D721Med (cell line): ENCODE data around the gene RPL22.

ENCODE experiments used
- DNase-seq: peaks from one replicate; pipeline ENCODE4 v3.0.0; 2011; ENCODE audit warnings: low spot score; ENCODE audit not compliant: insufficient read length
- FAIRE-seq: peaks from 2 replicates; lab custom pipeline; 2011; peaks lifted over from hg19 to GRCh38; lab: Jason Lieb, UNC
- TF ChIP-seq, protein P1 (sequence below): IDR thresholded peaks from 2 replicates; pipeline ENCODE4 v1.5.1; 2012; ENCODE audit warnings: mild to moderate bottlenecking, control low read depth; ENCODE audit not compliant: insufficient read depth; ENCODE audit errors: missing control alignments

Gene RPL22

GRCh38 chr1:6244401-6245049, 45.1 kb upstream of the RPL22 start:
- FAIRE-seq, result no peak
- no peak for DNase-seq
- TF ChIP-seq, protein P1, sequence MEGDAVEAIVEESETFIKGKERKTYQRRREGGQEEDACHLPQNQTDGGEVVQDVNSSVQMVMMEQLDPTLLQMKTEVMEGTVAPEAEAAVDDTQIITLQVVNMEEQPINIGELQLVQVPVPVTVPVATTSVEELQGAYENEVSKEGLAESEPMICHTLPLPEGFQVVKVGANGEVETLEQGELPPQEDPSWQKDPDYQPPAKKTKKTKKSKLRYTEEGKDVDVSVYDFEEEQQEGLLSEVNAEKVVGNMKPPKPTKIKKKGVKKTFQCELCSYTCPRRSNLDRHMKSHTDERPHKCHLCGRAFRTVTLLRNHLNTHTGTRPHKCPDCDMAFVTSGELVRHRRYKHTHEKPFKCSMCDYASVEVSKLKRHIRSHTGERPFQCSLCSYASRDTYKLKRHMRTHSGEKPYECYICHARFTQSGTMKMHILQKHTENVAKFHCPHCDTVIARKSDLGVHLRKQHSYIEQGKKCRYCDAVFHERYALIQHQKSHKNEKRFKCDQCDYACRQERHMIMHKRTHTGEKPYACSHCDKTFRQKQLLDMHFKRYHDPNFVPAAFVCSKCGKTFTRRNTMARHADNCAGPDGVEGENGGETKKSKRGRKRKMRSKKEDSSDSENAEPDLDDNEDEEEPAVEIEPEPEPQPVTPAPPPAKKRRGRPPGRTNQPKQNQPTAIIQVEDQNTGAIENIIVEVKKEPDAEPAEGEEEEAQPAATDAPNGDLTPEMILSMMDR, result no peak

- no peak for FAIRE-seq
- no peak for DNase-seq
- TF ChIP-seq, protein P1, result no peak
Observed at GRCh38 chr1:6243993-6244392, 44.6 kb upstream of the RPL22 start, which contains the start of gene HES3. HES3 (plus strand) TSS chr1:6244179; CDS start chr1:6244366, 187 bp downstream.

- DNase-seq (no peak), FAIRE-seq (no peak)
- TF ChIP-seq, protein P1, result no peak
Observed at GRCh38 chr1:6243053-6243834, 43.8 kb upstream of the RPL22 start.

DNA sequence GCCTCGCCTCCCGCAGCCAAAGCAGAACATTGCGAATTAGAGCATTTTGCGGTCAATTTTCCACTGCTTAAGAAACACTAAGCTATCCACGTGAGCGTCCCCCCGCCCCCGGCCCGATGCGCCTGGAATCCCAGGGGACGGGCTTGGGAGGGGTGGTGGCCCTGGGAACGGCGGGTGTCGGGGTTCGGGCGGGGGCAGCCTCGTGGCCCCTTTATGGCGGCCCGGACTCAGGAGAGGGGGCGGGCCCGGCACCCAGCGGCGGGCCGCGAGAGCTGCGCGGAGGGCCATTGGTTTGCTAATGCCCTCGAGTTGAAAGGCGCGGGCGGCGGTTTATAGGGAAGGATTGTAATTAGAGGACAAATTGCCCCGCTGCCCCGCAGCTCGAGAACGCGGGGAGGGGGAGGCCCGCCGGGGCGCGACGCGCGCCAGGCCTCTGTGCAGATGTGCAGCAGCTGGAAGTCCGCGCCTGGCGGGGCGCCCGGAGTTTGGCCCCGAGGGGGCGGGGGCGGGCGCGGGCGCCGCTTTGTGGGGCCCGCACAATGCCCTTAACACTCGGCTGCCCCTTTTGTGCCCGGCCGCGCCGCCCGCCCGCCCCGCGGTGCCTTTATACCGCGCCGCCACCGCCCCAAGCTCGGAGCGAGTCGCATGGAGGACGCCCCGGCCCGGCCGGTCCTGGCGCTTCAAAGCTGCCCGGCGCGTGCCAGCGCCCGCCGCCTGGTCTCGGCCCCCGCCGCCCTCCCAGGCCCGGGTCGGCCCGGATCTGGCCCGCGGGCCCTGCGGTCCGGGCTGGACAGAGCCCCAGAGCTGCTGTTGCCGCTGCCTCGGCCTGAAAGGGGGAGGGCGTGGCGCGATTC, 42.7 kb upstream of the RPL22 start:
- no peak for FAIRE-seq
- TF ChIP-seq, protein P1, result no peak
- DNase-seq, result no peak

DNA sequence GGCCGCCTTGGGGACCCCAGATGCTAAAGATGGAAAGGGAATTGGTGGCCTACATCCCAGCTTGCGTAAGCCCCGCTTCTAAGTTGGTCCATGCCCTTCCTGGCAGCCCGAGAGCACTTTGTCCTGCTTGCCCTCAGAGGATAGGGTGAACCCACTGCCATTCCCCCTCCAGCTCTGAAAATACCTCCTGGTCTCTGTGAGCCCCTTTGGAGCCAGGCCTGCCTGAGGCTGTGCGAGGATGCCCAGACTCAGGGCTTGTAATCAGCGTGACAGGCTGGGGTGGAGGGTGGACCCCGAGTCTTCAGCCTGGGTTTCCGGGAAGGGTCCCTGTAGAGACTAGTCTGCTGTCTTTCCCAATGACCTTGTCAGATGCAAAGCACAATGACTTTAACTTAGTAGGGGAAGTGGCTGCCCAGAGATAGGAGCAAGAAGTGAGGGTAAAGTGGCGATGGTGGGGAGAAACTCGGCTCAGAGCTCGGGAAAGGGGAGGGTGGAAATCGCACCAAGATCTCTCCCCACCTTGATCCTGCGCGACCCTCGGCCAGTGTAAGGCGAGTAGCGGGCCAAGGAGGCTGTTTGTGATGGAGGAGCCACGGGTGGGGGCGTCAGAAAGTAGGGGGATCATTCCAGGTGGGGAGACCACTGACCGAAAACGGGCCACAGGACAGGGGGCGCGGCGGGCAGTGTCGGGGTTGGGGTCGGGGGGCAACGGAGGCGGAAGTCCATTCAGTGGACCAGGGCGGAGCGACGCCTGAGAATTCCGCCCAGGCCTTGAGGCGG, 41.9 kb upstream of the RPL22 start:
- TF ChIP-seq, protein P1, result no peak
- FAIRE-seq (no peak), DNase-seq (no peak)

GRCh38 chr1:6239950-6240768, 40.8 kb upstream of the RPL22 start:
- TF ChIP-seq, protein P1, result no peak
- FAIRE-seq, result no peak
- DNase-seq, result no peak
